SIG-M5 (cell line): ENCODE data around the gene MAMLD1.
"Not testable (repeated sequence)": the region's sequence is repeated elsewhere in the genome, so short reads cannot be mapped to it uniquely, and the experiment has no call there.

Experiments
- DNase-seq: peaks from one replicate; lab custom pipeline; 2025; lab: John Stamatoyannopoulos, UW

The MAMLD1 gene

GRCh38 chrX:150362599-150363481 lies at the start of gene MAMLD1:
TSS of gene MAMLD1 (plus strand) at chrX:150363317. CDS start at chrX:150445517, 82,200 bp downstream.
- no peak for DNase-seq

- DNase-seq: no peak
These were observed 49.6 kb upstream of the MAMLD1 start for GRCh38 chrX:150313514-150313913.

- no peak for DNase-seq
These were observed 48.9 kb upstream of the MAMLD1 start for GRCh38 chrX:150314186-150314585.

- DNase-seq: no peak
These were observed 46.6 kb upstream of the MAMLD1 start for GRCh38 chrX:150316564-150316963.

- DNase-seq: no peak
These were observed 40.1 kb upstream of the MAMLD1 start for GRCh38 chrX:150323020-150323419.

- DNase-seq: no peak
These were observed 38.9 kb upstream of the MAMLD1 start for GRCh38 chrX:150324035-150324728.

- no peak for DNase-seq
These were observed 38.2 kb upstream of the MAMLD1 start for GRCh38 chrX:150324919-150325318.

GRCh38 chrX:150326541-150327247 lies 36.4 kb upstream of the MAMLD1 start:
- no peak for DNase-seq

GRCh38 chrX:150329282-150329681 lies 33.8 kb upstream of the MAMLD1 start:
- no peak for DNase-seq

- no peak for DNase-seq
These were observed 33.2 kb upstream of the MAMLD1 start for GRCh38 chrX:150329868-150330267.

GRCh38 chrX:150332023-150332422 lies 31.1 kb upstream of the MAMLD1 start:
- no peak for DNase-seq

GRCh38 chrX:150334100-150334499 lies 29.0 kb upstream of the MAMLD1 start:
- no peak for DNase-seq

- DNase-seq: no peak
These were observed 28.1 kb upstream of the MAMLD1 start for GRCh38 chrX:150334981-150335380.

GRCh38 chrX:150337026-150337425 lies 26.1 kb upstream of the MAMLD1 start:
- DNase-seq: no peak

- DNase-seq: no peak
These were observed 25.6 kb upstream of the MAMLD1 start for GRCh38 chrX:150337536-150337935.

- DNase-seq: no peak
These were observed 24.5 kb upstream of the MAMLD1 start for GRCh38 chrX:150338615-150339014.

GRCh38 chrX:150339736-150340135 lies 23.4 kb upstream of the MAMLD1 start:
- DNase-seq: no peak

GRCh38 chrX:150340326-150340725 lies 22.8 kb upstream of the MAMLD1 start:
- not testable (repeated sequence) for DNase-seq

- no peak for DNase-seq
These were observed 15.6 kb upstream of the MAMLD1 start for GRCh38 chrX:150347471-150347870.

- DNase-seq: no peak
These were observed 14.8 kb upstream of the MAMLD1 start for GRCh38 chrX:150348365-150348764.

GRCh38 chrX:150352114-150352513 lies 11.0 kb upstream of the MAMLD1 start:
- no peak for DNase-seq

- no peak for DNase-seq
These were observed 10.5 kb upstream of the MAMLD1 start for GRCh38 chrX:150352581-150352980.

- no peak for DNase-seq
These were observed 7.2 kb upstream of the MAMLD1 start for GRCh38 chrX:150355913-150356312.
